Adrenal gland (tissue), 12 donors: ENCODE results near the gene PRSS56. TPM values are rescaled to one million over a fixed set of nuclear protein-coding genes. Genes with fewer than 3 reads are reported as not detected.

ENCODE experiments used
- DNase-seq, 7 donors: peaks; one replicate each; pipeline ENCODE4 v3.0.0-alpha.2; 2019 to 2020
- H3K27ac ChIP-seq, 5 donors: fragments of 200-600 bp; sonication (generic) in 4 of 5; 1 replicate in 3 of 5; 2 replicates in 2 of 5; pipeline versions ENCODE4 v1.5.1 to v1.8.0; 2016 to 2020; ENCODE audit warnings: mild to moderate bottlenecking in 1 of 5
- H3K27me3 ChIP-seq: fragments of 200-600 bp; 2 replicates; pipeline ENCODE4 v1.8.0; 2021
- H3K36me3 ChIP-seq, 2 donors: fragments of 200-600 bp; replicated peaks in 1 of 2; 1 replicate in 1 of 2; 2 replicates in 1 of 2; pipeline versions ENCODE4 v1.5.1 to v1.8.0; 2018 to 2022
- H3K4me1 ChIP-seq, 2 donors: fragments of 200-600 bp; replicated peaks in 1 of 2; 1 replicate in 1 of 2; 2 replicates in 1 of 2; pipeline versions ENCODE4 v1.5.1 to v1.8.0; 2018 to 2021
- H3K4me3 ChIP-seq, 4 donors: fragments of 200-600 bp; sonication (generic) in 3 of 4; one replicate each; pipeline ENCODE4 v1.5.1; 2016 to 2018
- H3K9me3 ChIP-seq, 3 donors: fragments of 200-600 bp; sonication (generic) in 1 of 3; replicated peaks in 1 of 3; 1 replicate in 2 of 3; 2 replicates in 1 of 3; pipeline versions ENCODE4 v1.5.1 to v1.8.0; 2016 to 2021
- CTCF ChIP-seq, 6 experiments: fragments of 450-650 bp in 4 of 6; fragments of 200-600 bp in 2 of 6; sonication (generic) in 1 of 6; IDR thresholded peaks; 1 replicate in 5 of 6; 2 replicates in 1 of 6; pipeline versions ENCODE4 v1.5.1 to v1.8.0; 2016 to 2021; ENCODE audit warnings: antibody characterized with exemption in 6 of 6, mild to moderate bottlenecking in 2 of 6, moderate library complexity in 1 of 6
- POLR2A ChIP-seq, 2 donors: fragments of 450-650 bp; IDR thresholded peaks; one replicate each; pipeline ENCODE4 v1.6.1; 2017; ENCODE audit warnings: antibody characterized with exemption in 2 of 2, mild to moderate bottlenecking in 2 of 2, moderate library complexity in 1 of 2
- WGBS, 4 donors: extraction: QIAGEN DNeasy Blood & Tissue Kit in 2 of 4; methylation state at CpG; one replicate each; pipeline versions ENCODE4 v1.1.5 to v1.1.7; 2013 to 2017; 5-methylcytosine and 5-hydroxymethylcytosine counted together
- intact Hi-C, 2 donors: fragments of 100-400 bp; cut with DNase I; formaldehyde crosslinking; loops; one replicate each; pipeline versions ENCODE4 v1.14.1 to v1.15.0; 2022 to 2023
- polyA plus RNA-seq, 3 donors: library from polyadenylated mRNA; stranded (reverse); fragments of 200-250 nt in 2 of 3; fragments of 350-450 nt in 1 of 3; fragmentation: Illumina TruSeq in 1 of 3; extraction: RNeasy Lipid Tissue Mini Kit (QIAGEN cat#74804) in 1 of 3; gene quantifications; one replicate each; pipeline ENCODE4 v1.2.3, GENCODE V29; 2013 to 2014
- total RNA-seq, 9 donors: library from RNA; depleted of rRNA in 4 of 9; stranded (reverse); fragments of >200 nt in 4 of 9; fragments of 120-200 nt in 1 of 9; fragmentation: NEBNext Ultra II Directional in 1 of 9; extraction: Animal tissue kit (Norgen Biotek cat#: 25700) in 1 of 9; gene quantifications; one replicate each; pipeline versions ENCODE4 v1.1.0 to v1.2.4, GENCODE V29; 2013 to 2023
- donor health status: healthy with polysubstance abuse.
- donor health status: Bipolar disorder and iron deficiency.
- donor health status: DM: yes; HTN: yes; CAD: no.
- donor health status: DM: no; HTN: no; CAD: no.
- donor health status: DM: no; HTN: no; CAD: no.
- donor health status: DM: yes; HTN: yes; CAD: no.

Gene PRSS56
- total and polyA plus RNA-seq, 12 donors = 0.06 to 0.28 (median 0.07) TPM; not detected in 9

- H3K36me3 ChIP-seq = no peaks in the 10 kb centered on the region
- no peak overlapping the region for H3K27ac ChIP-seq
- peaks cover 7 to 23% of the 10 kb centered on the region in 2 donors for H3K4me1 ChIP-seq
- H3K27me3 ChIP-seq = peaks cover 36% of the 10 kb centered on the region
- H3K4me3 ChIP-seq = peak overlapping the region in 1 of 4 donors; percentile 29
- 0 to 8% (median 6%) methylated on average over 12 to 66 of the region's 66 CpGs; no CpG with 5 or more reads in 1 of the 4 donors for whole genome bisulfite sequencing, 4 donors
- DNase-seq = peak in 4 of 7 donors; percentile 41 to 66 (median 61)
- intact Hi-C loops = loop anchor here (2.0 to 10.0 kb wide), 3 partner anchors 75 to 617 kb away; no protein-coding TSS in a partner anchor
- H3K9me3 ChIP-seq = no peaks in the 10 kb centered on the region
- TF ChIP-seq POLR2A (IDR thresholded peaks at IDR 0.05) (no peak), CTCF (IDR thresholded peaks at IDR 0.05) (peak; percentile 30 to 95 (median 70))
Observed at GRCh38 chr2:232521959-232522622, 1.9 kb downstream of the PRSS56 start.

- TF ChIP-seq CTCF (IDR thresholded peaks at IDR 0.05) = no peak
- Histone ChIP-seq H3K4me3 (peak overlapping the region in 1 of 4 donors; percentile 29), H3K4me1 (peaks cover 7 to 23% of the 10 kb centered on the region in 2 donors), H3K9me3 (no peaks in the 10 kb centered on the region), H3K27ac (no peak overlapping the region), H3K36me3 (no peaks in the 10 kb centered on the region), H3K27me3 (peaks cover 36% of the 10 kb centered on the region)
- WGBS, 4 donors = 3 to 20% (median 12%) methylated on average over 6 to 46 of the region's 46 CpGs
- DNase-seq = no peak
- intact Hi-C loops = loop anchor here in 1 of 2 donors (2.0 to 10.0 kb wide), 2 partner anchors 78 to 618 kb away; no protein-coding TSS in a partner anchor
Observed at GRCh38 chr2:232522623-232523401, 2.6 kb downstream of the PRSS56 start.

- WGBS, 4 donors = 12 to 26% (median 12%) methylated on average over 4 to 16 of the region's 16 CpGs; no CpG with 5 or more reads in 1 of the 4 donors
- H3K36me3 ChIP-seq = no peaks in the 10 kb centered on the region
- no peaks in the 10 kb centered on the region for H3K9me3 ChIP-seq
- intact Hi-C loops = loop anchor here in 1 of 2 donors (2.0 to 10.0 kb wide), 2 partner anchors 79 to 619 kb away; no protein-coding TSS in a partner anchor
- H3K27me3 ChIP-seq = peaks cover 36% of the 10 kb centered on the region
- no peak overlapping the region for H3K27ac ChIP-seq
- peaks cover 7 to 23% of the 10 kb centered on the region in 2 donors for H3K4me1 ChIP-seq
- DNase-seq = no peak
- H3K4me3 ChIP-seq = peak overlapping the region in 1 of 4 donors; percentile 40
- no peak for TF ChIP-seq CTCF (IDR thresholded peaks at IDR 0.05)
- no peak for TF ChIP-seq POLR2A (IDR thresholded peaks at IDR 0.05)
Observed at GRCh38 chr2:232523402-232523681, 3.2 kb downstream of the PRSS56 start.
